ENCODE results near the gene SNX25.
"Not testable (repeated sequence)": the region's sequence is repeated elsewhere in the genome, so short reads cannot be mapped to it uniquely, and the experiment has no call there.

DNA sequence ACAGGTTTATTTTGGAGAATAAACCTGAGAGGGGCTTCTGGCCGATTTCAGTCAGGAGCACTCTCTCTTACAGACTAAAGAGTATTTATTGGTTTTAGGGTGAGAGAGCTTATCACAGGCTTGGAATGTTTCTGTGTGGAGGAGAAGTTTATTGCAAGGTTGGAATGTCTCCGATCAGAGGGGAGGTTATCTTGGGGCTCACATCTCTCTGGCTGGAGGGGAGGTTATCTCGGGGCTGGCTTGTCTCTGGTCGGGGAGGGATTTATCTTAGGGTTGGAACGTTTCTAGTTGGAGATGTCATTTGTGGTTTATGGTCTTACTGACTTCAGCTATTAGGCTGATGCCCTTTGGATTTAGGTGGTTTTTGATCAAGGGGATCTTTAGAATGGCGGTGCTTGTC, 115.0 kb downstream of the SNX25 start:
- TF ChIP-seq ARNT (IDR thresholded peaks at IDR 0.05); SUZ12 (IDR thresholded peaks at IDR 0.05); HDGF (IDR thresholded peaks at IDR 0.05; ENCODE audit: borderline replicate concordance); NFRKB (IDR thresholded peaks at IDR 0.05); FOXM1 (IDR thresholded peaks at IDR 0.05; ENCODE audit: borderline replicate concordance); TARDBP (IDR thresholded peaks at IDR 0.05); BHLHE40 (IDR thresholded peaks at IDR 0.05; ENCODE audit: borderline replicate concordance): not testable (repeated sequence)

Measured in HEK293T (cell line).